ENCODE measurements around the gene DDO.

DNA sequence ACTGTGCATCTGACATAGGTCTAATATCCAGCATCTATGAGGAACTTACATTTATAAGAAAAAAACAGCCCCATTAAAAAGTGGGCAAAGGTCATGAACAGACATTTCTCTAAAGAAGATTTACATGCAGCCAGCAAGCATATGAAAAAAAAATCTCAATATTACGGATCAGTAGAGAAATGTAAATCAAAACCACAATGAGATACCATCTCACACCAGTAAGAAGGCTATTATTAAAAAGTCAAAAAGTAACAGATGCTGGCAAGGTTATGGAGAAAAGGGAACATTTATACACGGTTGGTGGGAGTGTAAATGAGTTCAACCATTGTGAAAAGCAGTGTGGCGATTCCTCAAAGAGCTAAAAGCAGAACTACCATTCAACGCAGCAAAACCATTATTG, 70.3 kb downstream of the DDO start:
- TF ChIP-seq EZH2phosphoT487 (IDR thresholded peaks at IDR 0.05; ENCODE audit: insufficient read depth, low read depth), result no peak
- no peak for TF ChIP-seq EZH2 (IDR thresholded peaks at IDR 0.05; ENCODE audit: insufficient read depth, poor library complexity, severe bottlenecking)

All from GM23248 (cell line).